ENCODE data around the gene KPNA2. TPM values are rescaled to one million over a fixed set of nuclear protein-coding genes. Genes with fewer than 3 reads are reported as not detected.
"Not testable (repeated sequence)": the region's sequence is repeated elsewhere in the genome, so short reads cannot be mapped to it uniquely, and the experiment has no call there.

The KPNA2 gene
- total RNA-seq, 1 experiment from 2014 or later: 170 TPM

DNA sequence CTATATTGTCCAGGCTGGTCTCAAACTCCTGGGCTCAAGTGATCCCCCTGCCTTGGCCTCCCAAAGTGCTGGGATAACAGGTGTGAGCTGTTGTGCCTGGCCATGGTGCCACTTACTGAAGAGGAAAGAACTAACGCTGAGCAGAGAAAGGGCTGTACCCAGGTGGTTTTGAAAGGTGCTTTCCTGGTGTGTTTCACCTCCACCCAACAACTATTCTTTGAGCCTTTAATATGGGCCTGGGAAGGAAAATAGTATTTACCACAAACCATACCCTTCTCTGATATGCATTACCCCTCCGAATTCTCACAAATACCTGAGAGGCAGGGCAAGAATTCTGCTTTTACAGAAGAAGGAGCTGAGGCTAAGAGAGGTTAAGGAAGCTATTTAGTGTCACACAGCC, 24.8 kb downstream of the KPNA2 start:
- H2AFZ ChIP-seq (ENCODE audit: low read length): no peak overlapping the region
- no peaks in the 10 kb centered on the region for H3K27me3 ChIP-seq (ENCODE audit: low read length)
- H3K9ac ChIP-seq (ENCODE audit: low read length): no peak overlapping the region
- H3K4me2 ChIP-seq (ENCODE audit: low read depth, low read length, poor library complexity, severe bottlenecking): no peak overlapping the region
- no peaks in the 10 kb centered on the region for H3K36me3 ChIP-seq (ENCODE audit: insufficient read depth, low read length)
- no peak overlapping the region for H3K27ac ChIP-seq (ENCODE audit: low read length)
- no peaks in the 10 kb centered on the region for H3K9me2 ChIP-seq (replicated peaks; ENCODE audit: insufficient read depth, low read length)
- no peak for DNase-seq
- no peaks in the 10 kb centered on the region for H3K4me1 ChIP-seq (ENCODE audit: low read length)
- H3K79me2 ChIP-seq (ENCODE audit: low read length): no peaks in the 10 kb centered on the region
- H4K20me1 ChIP-seq (ENCODE audit: insufficient read depth, low read depth, low read length): no peaks in the 10 kb centered on the region
- H3K9me3 ChIP-seq (ENCODE audit: low read length): no peaks in the 10 kb centered on the region
- H3K4me3 ChIP-seq (ENCODE audit: low read length): no peak overlapping the region

DNA sequence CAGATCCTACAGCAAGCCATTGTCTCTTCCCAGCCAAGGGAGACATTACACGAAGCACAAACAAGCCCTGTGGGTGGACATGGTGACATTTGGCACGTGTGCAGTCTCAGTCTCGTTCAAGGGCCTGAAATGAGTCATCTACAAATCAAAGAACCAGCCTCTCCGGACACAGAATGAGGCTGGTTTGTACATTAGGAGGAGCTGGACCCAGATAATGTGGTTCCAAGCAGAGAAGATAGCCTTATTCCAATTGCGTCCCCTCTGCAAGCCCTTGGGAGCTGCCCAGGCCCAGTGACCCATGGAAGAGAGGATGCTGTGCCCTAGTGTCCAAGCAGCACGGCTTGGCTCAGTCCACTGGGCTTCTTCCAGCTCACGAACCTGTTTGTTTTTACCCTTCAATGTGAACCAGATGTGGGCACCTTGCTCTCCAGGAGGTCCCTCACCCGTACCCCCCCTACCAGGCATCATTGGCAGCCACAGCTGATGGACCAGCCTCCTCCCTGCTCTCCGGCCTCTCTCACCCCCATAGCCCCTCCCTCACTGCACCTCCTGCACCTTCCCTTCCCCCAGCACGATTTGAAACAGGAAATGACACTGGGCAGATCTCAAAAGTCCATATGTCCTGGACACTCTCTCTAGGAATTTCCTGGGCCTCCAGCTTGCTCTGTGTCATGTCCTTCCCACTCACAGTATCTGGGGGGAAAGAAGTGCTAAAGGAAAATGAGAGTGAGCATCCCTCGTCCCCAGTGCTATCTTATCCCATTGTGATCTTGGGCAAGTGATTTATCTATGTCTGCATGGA, 26.2 kb downstream of the KPNA2 start:
- Histone ChIP-seq H3K36me3 (ENCODE audit: insufficient read depth, low read length) (no peaks in the 10 kb centered on the region), H4K20me1 (ENCODE audit: insufficient read depth, low read depth, low read length) (no peaks in the 10 kb centered on the region), H3K9me3 (ENCODE audit: low read length) (no peaks in the 10 kb centered on the region), H3K4me1 (ENCODE audit: low read length) (no peaks in the 10 kb centered on the region), H3K4me2 (ENCODE audit: low read depth, low read length, poor library complexity, severe bottlenecking) (no peak overlapping the region), H3K27ac (ENCODE audit: low read length) (no peak overlapping the region), H2AFZ (ENCODE audit: low read length) (no peak overlapping the region), H3K4me3 (ENCODE audit: low read length) (no peak overlapping the region), H3K9ac (ENCODE audit: low read length) (no peak overlapping the region), H3K27me3 (ENCODE audit: low read length) (no peaks in the 10 kb centered on the region), H3K9me2 (replicated peaks; ENCODE audit: insufficient read depth, low read length) (no peaks in the 10 kb centered on the region), H3K79me2 (ENCODE audit: low read length) (no peaks in the 10 kb centered on the region)
- DNase-seq: no peak

DNA sequence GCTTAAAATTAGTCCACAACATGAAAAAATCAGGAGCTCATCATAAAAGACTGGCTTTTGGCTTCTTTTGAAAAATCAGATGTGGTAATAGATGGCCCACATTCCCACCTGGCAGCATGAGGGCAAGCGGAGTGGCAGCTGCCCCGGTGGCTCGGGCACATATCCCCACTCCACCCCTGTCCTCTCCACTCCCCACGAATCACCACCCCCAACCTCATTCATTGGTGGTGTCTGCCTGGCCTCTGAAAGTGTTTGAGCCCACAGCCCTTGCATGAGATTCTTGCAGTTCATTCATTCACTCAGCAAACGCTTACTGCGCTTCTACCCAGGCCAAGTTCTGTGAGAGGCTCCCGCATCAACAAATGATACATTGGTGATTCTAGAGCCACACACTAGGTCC, 29.8 kb downstream of the KPNA2 start:
- H3K4me2 ChIP-seq (ENCODE audit: low read depth, low read length, poor library complexity, severe bottlenecking); DNase-seq; H3K9me3 ChIP-seq (ENCODE audit: low read length): not testable (repeated sequence)

DNA sequence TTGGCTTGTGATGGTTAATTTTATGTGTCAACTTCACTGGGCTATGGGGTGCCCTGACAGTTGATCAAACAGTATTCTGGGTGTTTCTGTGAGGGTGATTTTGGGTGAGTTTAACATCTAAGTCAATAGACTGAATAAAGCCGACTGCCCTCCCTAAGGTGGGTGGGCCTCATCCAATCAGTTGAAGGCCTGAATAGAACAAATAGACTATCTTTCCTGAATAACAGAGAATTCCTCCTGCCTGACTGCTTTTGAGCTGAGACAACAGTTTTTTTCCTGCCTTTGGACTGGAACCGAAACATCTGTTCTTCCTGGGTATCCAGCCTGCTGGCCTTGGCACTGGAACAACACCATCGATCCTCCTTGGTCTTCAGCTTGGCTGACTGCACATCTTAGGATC, 33.0 kb downstream of the KPNA2 start:
- not testable (repeated sequence) for H3K4me3 ChIP-seq (ENCODE audit: low read length); H2AFZ ChIP-seq (ENCODE audit: low read length); H3K27ac ChIP-seq (ENCODE audit: low read length); H3K36me3 ChIP-seq (ENCODE audit: insufficient read depth, low read length); H4K20me1 ChIP-seq (ENCODE audit: insufficient read depth, low read depth, low read length); H3K79me2 ChIP-seq (ENCODE audit: low read length); H3K27me3 ChIP-seq (ENCODE audit: low read length); DNase-seq; H3K9me3 ChIP-seq (ENCODE audit: low read length); H3K9ac ChIP-seq (ENCODE audit: low read length); H3K9me2 ChIP-seq (replicated peaks; ENCODE audit: insufficient read depth, low read length); H3K4me1 ChIP-seq (ENCODE audit: low read length); H3K4me2 ChIP-seq (ENCODE audit: low read depth, low read length, poor library complexity, severe bottlenecking)

More for the DNA sequence above, 29.8 kb downstream of the KPNA2 start:
- not testable (repeated sequence) for H3K4me1 ChIP-seq (ENCODE audit: low read length); H2AFZ ChIP-seq (ENCODE audit: low read length); H4K20me1 ChIP-seq (ENCODE audit: insufficient read depth, low read depth, low read length); H3K27me3 ChIP-seq (ENCODE audit: low read length); H3K36me3 ChIP-seq (ENCODE audit: insufficient read depth, low read length); H3K9ac ChIP-seq (ENCODE audit: low read length); H3K9me2 ChIP-seq (replicated peaks; ENCODE audit: insufficient read depth, low read length); H3K4me3 ChIP-seq (ENCODE audit: low read length); H3K79me2 ChIP-seq (ENCODE audit: low read length); H3K27ac ChIP-seq (ENCODE audit: low read length)

GRCh38 chr17:68070582-68071444, 35.3 kb downstream of the KPNA2 start:
- H3K27ac ChIP-seq (ENCODE audit: low read length); H3K27me3 ChIP-seq (ENCODE audit: low read length); H3K9ac ChIP-seq (ENCODE audit: low read length); H3K4me3 ChIP-seq (ENCODE audit: low read length); H4K20me1 ChIP-seq (ENCODE audit: insufficient read depth, low read depth, low read length); H2AFZ ChIP-seq (ENCODE audit: low read length); H3K9me2 ChIP-seq (replicated peaks; ENCODE audit: insufficient read depth, low read length); H3K36me3 ChIP-seq (ENCODE audit: insufficient read depth, low read length); H3K4me1 ChIP-seq (ENCODE audit: low read length); H3K9me3 ChIP-seq (ENCODE audit: low read length); H3K79me2 ChIP-seq (ENCODE audit: low read length); H3K4me2 ChIP-seq (ENCODE audit: low read depth, low read length, poor library complexity, severe bottlenecking): not testable (repeated sequence)
- DNase-seq: peak; percentile 32

DNA sequence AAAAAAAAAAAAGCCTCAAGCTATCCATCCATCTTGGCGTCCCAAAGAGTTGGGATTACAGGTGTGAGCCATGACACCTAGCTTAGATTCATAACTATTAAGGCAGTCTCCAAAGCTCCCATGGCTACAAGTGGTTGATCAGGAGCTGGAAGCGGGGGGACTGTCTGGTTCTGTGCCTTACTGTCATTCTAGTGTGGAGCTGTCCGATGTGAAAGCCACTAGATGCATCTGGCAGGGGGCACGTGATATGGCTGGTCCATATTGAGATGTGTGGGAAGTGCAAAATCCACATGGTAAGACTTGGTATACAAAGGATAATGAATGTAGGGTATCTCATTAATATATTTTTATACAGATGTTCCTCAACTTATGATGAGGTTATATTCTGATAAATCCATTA, 38.7 kb downstream of the KPNA2 start:
- Histone ChIP-seq H3K79me2 (ENCODE audit: low read length) (no peaks in the 10 kb centered on the region), H3K4me2 (ENCODE audit: low read depth, low read length, poor library complexity, severe bottlenecking) (no peak overlapping the region), H3K4me1 (ENCODE audit: low read length) (no peaks in the 10 kb centered on the region), H3K4me3 (ENCODE audit: low read length) (no peak overlapping the region), H2AFZ (ENCODE audit: low read length) (no peak overlapping the region), H4K20me1 (ENCODE audit: insufficient read depth, low read depth, low read length) (no peaks in the 10 kb centered on the region), H3K9ac (ENCODE audit: low read length) (no peak overlapping the region), H3K36me3 (ENCODE audit: insufficient read depth, low read length) (no peaks in the 10 kb centered on the region), H3K9me2 (replicated peaks; ENCODE audit: insufficient read depth, low read length) (no peaks in the 10 kb centered on the region), H3K9me3 (ENCODE audit: low read length) (no peaks in the 10 kb centered on the region), H3K27me3 (ENCODE audit: low read length) (no peaks in the 10 kb centered on the region), H3K27ac (ENCODE audit: low read length) (no peak overlapping the region)
- no peak for DNase-seq

- H3K4me2 ChIP-seq (ENCODE audit: low read depth, low read length, poor library complexity, severe bottlenecking); H3K4me1 ChIP-seq (ENCODE audit: low read length); H3K36me3 ChIP-seq (ENCODE audit: insufficient read depth, low read length); H3K4me3 ChIP-seq (ENCODE audit: low read length); H3K79me2 ChIP-seq (ENCODE audit: low read length); H3K27ac ChIP-seq (ENCODE audit: low read length); DNase-seq; H2AFZ ChIP-seq (ENCODE audit: low read length); H3K9me2 ChIP-seq (replicated peaks; ENCODE audit: insufficient read depth, low read length); H3K27me3 ChIP-seq (ENCODE audit: low read length); H4K20me1 ChIP-seq (ENCODE audit: insufficient read depth, low read depth, low read length); H3K9ac ChIP-seq (ENCODE audit: low read length); H3K9me3 ChIP-seq (ENCODE audit: low read length): not testable (repeated sequence)
Observed at GRCh38 chr17:68075953-68076607, 40.5 kb downstream of the KPNA2 start.

GRCh38 chr17:68077498-68077897, 42.0 kb downstream of the KPNA2 start:
- not testable (repeated sequence) for H2AFZ ChIP-seq (ENCODE audit: low read length); H3K4me2 ChIP-seq (ENCODE audit: low read depth, low read length, poor library complexity, severe bottlenecking)

More at GRCh38 chr17:68077498-68077897, 42.0 kb downstream of the KPNA2 start:
- H3K36me3 ChIP-seq (ENCODE audit: insufficient read depth, low read length); H3K9me2 ChIP-seq (replicated peaks; ENCODE audit: insufficient read depth, low read length); H3K9ac ChIP-seq (ENCODE audit: low read length); H3K79me2 ChIP-seq (ENCODE audit: low read length); DNase-seq; H3K27me3 ChIP-seq (ENCODE audit: low read length); H3K9me3 ChIP-seq (ENCODE audit: low read length); H4K20me1 ChIP-seq (ENCODE audit: insufficient read depth, low read depth, low read length); H3K4me1 ChIP-seq (ENCODE audit: low read length); H3K4me3 ChIP-seq (ENCODE audit: low read length); H3K27ac ChIP-seq (ENCODE audit: low read length): not testable (repeated sequence)

All from Karpas-422 (cell line).